ENCODE data around the gene MCM9. TPM values are rescaled to one million over a fixed set of nuclear protein-coding genes. Genes with fewer than 3 reads are reported as not detected.

The MCM9 gene
- total RNA-seq, 1 experiment from 2014 or later, result 18.1 TPM

DNA sequence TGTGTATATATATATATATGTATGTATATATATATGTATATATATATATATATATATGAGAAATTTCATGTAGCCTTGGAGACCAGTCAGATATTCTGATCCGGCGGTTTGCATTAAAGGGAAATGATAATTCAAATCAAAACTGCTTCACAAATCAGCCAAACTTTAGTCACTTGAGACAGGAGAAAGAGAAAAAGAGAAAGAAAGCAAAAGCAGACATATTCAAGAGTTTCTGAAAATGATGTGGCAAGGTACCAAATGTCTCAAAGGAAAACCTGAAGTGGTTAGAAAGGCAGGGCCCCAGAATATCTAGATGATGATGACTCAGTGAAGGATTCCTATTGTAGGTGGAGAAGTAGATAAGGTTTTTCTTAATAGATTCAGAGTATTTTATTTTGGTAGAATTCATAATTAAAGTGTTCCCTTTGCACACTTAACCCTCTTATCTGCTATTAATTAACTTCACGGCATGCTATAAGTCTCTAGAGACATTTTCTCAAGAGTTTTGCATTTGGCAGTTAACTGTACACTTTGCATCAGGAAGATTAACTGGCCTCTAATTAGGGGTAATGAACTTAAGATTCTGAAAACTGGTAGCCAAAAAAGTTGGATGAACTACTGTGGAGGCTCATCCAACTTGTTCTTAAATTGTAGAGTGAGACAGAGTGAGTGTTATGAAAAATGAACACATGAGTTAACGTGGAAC, 91.1 kb downstream of the MCM9 start:
- Histone ChIP-seq H3K4me3 (no peak overlapping the region), H3K36me3 (no peaks in the 10 kb centered on the region; the same call in 1 of the 2 replicates), H3K27ac (no peak overlapping the region; the same call in 1 of the 2 replicates), H3K27me3 (no peaks in the 10 kb centered on the region), H3K9me3 (replicated peaks) (no peaks in the 10 kb centered on the region), H3K4me1 (peaks cover 15% of the 10 kb centered on the region)
- no peak for DNase-seq

DNA sequence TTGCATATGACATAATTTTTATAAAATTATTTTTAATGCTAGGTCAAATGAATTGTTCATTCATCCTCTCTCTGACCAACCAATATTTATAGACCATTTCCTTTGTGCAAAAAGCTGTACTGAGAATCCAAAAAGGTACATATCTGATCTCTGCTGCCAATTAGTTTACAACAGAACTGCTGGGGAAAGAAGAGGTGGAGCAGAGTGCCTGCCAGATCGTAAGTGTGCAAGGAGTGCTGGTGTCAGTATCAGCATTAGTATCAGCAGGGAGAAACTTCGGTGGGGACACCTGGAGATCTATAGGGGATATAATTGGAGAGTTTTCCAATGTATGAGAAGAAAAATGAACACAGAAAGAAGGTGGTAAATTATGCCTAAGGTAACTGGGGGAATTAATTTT, 104.3 kb downstream of the MCM9 start:
- DNase-seq, result no peak
- no peaks in the 10 kb centered on the region for H3K9me3 ChIP-seq (replicated peaks)
- no peaks in the 10 kb centered on the region for H3K4me1 ChIP-seq
- no peak overlapping the region for H3K27ac ChIP-seq
- no peak overlapping the region for H3K4me3 ChIP-seq
- no peaks in the 10 kb centered on the region for H3K27me3 ChIP-seq
- peaks cover 18% of the 10 kb centered on the region for H3K36me3 ChIP-seq

DNA sequence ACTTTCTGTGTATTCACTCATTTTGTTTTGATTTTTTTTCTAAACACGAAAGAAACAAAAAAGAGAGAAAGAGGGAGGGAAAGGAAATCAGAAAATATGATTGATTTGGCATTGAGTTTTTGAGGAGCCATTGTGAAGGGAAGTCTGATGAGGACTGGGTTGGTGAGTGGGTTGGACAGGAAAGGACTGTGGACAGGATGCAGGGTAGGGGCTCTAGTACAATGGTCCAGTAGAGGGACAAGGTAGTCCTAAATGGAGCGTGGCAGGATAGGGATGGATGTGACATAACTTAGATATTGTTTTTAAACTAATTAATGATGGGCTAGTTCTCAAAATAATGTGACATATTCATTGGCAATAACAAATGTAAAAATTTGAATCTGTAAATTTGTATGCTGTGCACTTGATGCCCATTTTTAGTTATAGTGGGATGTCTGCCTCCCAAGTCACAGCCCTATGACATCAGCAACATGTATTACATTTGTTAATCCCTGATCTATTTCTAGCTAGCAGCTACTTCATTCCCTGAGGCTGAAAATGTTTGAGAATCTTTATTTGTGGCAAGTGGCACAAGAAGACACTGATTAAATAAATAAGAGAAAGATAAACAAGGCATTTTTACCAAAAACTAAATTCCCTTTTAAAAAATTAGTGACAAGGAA, 105.0 kb downstream of the MCM9 start:
- DNase-seq, result no peak
- Histone ChIP-seq H3K27me3 (no peaks in the 10 kb centered on the region), H3K4me1 (no peaks in the 10 kb centered on the region), H3K27ac (no peak overlapping the region), H3K9me3 (replicated peaks) (no peaks in the 10 kb centered on the region), H3K4me3 (no peak overlapping the region), H3K36me3 (peaks cover 22% of the 10 kb centered on the region)

DNA sequence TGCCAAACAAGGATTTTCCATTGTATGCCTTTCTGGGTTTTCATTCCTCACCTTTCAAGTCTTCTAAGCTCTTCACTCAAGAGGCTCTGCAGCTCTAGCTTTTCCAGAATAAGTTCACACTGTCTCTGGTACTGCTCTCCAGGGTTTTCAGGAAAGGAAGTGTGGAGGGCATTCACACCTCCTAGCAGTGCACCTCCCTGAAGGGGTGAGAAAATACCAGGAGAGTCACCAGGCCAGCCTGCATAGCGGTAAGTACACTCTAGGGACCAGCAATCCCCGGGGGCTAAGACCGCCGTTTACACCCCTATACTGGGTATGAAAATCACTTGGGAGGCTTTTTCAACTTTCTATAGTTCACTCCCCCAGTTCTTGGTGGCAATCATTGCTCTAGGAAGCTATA, 108.9 kb downstream of the MCM9 start:
- no peaks in the 10 kb centered on the region for H3K27me3 ChIP-seq
- no peak overlapping the region for H3K27ac ChIP-seq
- H3K4me1 ChIP-seq, result no peaks in the 10 kb centered on the region
- no peak for DNase-seq
- peaks cover 44% of the 10 kb centered on the region for H3K36me3 ChIP-seq
- no peak overlapping the region for H3K4me3 ChIP-seq
- H3K9me3 ChIP-seq (replicated peaks), result no peaks in the 10 kb centered on the region

DNA sequence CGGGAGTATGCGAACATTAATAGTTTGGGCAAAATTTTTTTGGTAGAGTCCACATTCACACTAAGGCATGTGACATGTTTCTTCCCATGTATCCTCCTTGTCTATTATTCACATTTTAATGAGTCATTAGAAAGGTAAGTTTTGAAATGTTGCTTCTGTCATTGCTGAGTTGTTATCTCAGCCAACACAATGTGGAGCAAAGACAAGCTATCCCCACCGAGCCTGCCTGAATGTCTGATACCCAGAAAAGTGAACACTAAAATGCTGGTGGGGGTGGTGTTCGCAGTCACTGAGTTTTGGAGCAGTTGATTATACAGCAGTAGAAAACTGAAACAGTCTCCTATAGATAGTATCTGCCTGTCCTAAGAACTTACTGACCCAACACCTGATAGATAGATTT, 109.3 kb downstream of the MCM9 start:
- peaks cover 44% of the 10 kb centered on the region for H3K36me3 ChIP-seq
- no peak for DNase-seq
- H3K4me1 ChIP-seq, result no peaks in the 10 kb centered on the region
- no peak overlapping the region for H3K4me3 ChIP-seq
- H3K9me3 ChIP-seq (replicated peaks), result no peaks in the 10 kb centered on the region
- no peak overlapping the region for H3K27ac ChIP-seq
- H3K27me3 ChIP-seq, result no peaks in the 10 kb centered on the region

DNA sequence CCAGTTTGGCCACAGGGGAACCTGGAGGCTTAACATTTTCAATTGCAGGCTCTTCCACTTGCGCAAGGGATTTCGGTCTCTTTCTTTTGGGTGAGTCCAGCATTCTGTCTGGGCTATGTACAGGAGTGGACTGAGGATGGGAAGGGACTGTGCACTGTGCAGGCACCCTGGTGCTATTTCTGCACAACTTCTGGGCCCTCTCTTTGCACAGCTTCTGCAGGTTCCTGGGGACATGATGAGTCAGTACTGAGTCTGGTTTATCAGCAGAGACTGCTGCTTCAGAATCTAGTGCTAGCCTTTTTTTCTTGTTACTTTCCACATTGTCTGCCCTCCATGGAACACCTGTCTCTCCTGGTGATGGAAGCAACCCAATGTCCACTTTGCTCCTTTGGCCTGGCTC, 119.5 kb downstream of the MCM9 start:
- H3K4me1 ChIP-seq, result no peaks in the 10 kb centered on the region
- no peaks in the 10 kb centered on the region for H3K36me3 ChIP-seq
- DNase-seq, result no peak
- no peak overlapping the region for H3K27ac ChIP-seq
- H3K4me3 ChIP-seq, result no peak overlapping the region
- 0 out of 2 replicates have a peak, but pooled peaks cover 3% of the 10 kb centered on the region for H3K9me3 ChIP-seq (replicated peaks)
- no peaks in the 10 kb centered on the region for H3K27me3 ChIP-seq

DNA sequence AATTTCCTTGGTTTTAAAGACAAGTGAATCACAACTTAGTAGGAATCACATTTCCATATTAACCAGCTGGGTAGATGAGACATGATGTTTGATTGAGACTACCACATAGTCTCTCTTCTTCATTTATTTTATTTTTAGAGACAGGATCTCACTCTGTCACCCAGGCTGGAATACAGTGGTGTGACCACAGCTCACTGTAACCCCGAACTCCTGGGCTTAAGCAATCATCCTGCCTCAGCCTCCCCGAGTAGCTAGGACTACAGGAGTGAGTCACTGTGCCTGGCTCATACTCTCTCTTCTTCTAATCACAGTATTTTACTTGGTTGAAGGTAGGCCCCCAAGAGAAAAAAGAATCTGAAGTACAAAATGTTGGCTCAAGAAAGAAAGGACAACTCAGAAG, 121.2 kb downstream of the MCM9 start:
- Histone ChIP-seq H3K27ac (no peak overlapping the region), H3K4me1 (no peaks in the 10 kb centered on the region), H3K36me3 (no peaks in the 10 kb centered on the region), H3K4me3 (no peak overlapping the region), H3K9me3 (replicated peaks) (no peaks in the 10 kb centered on the region), H3K27me3 (no peaks in the 10 kb centered on the region)
- DNase-seq, result no peak

DNA sequence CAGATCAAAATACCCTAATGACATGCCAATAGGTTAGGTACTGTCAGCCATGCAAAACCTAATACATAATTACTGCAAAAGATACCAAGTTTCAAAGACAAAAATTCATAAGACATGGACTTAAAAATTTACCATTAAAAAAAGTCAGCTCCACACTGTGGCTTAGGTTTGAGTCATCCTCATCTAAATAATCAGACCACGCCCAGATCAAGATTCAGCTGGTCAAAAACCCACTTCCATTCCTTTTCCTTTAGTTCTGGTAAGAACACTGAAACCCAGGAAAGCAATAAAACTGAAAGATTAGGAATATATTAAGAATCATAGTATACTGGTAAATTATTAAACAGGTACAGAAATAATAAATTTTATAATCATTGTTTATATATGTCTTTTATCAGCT, 122.0 kb downstream of the MCM9 start:
- H3K9me3 ChIP-seq (replicated peaks), result no peaks in the 10 kb centered on the region
- no peak for DNase-seq
- no peak overlapping the region for H3K4me3 ChIP-seq
- no peak overlapping the region for H3K27ac ChIP-seq
- H3K27me3 ChIP-seq, result no peaks in the 10 kb centered on the region
- no peaks in the 10 kb centered on the region for H3K4me1 ChIP-seq
- H3K36me3 ChIP-seq, result no peaks in the 10 kb centered on the region

DNA sequence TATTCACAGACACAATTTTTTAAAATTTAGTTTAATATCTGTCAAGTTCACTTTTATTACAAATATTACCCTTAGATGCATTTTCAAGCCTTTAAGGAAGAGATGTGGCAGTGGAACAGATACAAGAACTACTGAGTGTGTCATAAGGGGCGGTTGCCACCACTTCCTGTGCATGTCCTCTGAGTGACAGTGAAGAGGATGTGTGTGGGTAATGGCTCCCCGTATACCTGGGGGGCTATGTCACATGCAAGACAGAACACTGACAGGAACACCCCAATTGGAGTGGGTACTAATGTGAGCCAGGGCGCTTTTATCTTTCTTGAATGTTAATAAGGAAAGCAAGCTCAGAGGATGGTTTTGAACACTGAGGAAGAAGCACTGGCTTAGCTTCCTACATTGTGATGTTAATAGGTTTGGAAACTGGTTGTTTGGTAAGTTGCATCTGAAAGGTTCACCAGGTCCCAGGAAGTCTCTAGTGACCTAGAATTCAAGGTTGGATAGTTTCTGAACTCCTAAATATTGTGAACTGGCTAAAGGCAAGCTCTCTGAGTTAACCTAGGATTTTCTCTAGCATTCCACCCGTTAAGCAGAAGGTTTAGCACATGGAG, 124.4 kb downstream of the MCM9 start:
- Histone ChIP-seq H3K27me3 (no peaks in the 10 kb centered on the region), H3K27ac (no peak overlapping the region), H3K4me3 (no peak overlapping the region), H3K9me3 (replicated peaks) (no peaks in the 10 kb centered on the region), H3K36me3 (no peaks in the 10 kb centered on the region), H3K4me1 (no peaks in the 10 kb centered on the region)
- DNase-seq, result no peak

DNA sequence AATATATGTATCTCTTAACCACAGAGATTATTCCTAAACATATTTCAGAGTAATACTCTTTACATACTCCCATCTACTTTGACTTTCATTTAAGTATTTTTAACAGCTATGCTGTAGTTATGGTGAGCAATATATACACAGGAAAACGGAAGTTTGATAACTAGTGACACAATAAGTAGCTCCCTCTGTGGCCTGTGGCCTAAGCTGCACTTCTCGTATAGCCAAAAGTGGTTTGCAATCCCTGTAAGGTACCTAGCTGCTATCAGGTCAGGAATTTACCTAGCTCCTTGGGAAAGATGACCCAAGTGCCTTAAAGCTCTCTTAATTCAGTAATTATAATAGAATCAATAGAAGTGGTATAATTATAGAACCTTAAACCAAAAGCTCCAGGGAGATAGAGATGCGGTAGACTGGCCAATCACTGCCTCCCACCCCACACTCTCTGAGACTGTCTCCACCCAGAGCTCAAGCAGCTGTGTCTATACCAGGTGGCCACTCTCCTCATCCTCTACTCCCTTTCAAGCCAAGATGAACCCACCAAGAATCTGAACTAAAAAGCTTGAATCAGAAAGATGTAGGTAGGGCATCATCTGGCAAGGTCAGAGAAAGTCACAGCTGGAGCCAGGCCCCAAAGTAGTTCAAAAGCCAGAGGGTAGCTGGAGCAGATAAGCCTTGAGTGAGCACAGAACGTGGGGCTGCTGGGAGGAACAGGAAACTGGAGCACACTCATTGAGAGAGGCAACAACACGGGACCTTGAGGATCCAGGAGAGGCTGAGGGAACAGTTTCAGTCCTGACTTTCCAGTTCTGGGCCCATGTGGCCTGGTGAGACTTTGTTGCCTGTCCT, 125.9 kb downstream of the MCM9 start:
- Histone ChIP-seq H3K27me3 (no peaks in the 10 kb centered on the region), H3K27ac (no peak overlapping the region), H3K4me1 (no peaks in the 10 kb centered on the region), H3K9me3 (replicated peaks) (no peaks in the 10 kb centered on the region), H3K36me3 (no peaks in the 10 kb centered on the region), H3K4me3 (no peak overlapping the region)
- no peak for DNase-seq

DNA sequence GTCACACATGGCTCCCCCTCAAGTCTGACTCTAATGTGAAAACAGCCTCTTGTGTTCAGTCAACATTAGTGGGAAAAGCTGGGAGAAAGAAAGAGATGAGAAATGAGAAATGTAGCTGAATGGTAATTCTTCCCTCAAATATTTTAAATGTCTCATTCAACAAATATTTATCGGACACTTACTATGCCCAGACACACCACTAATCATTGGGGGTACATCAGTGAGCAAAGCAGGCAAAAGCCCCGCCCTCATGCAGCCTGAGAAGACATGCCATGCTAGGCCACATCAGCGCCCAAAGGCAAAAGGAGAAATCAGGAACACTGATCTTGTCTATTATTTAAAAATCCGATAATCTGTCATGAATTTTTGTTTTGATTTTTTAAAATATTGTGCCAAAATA, 130.9 kb downstream of the MCM9 start:
- Histone ChIP-seq H3K4me1 (no peaks in the 10 kb centered on the region), H3K27ac (no peak overlapping the region), H3K4me3 (no peak overlapping the region), H3K27me3 (no peaks in the 10 kb centered on the region), H3K9me3 (replicated peaks) (peaks cover 3% of the 10 kb centered on the region; the same call in 1 of the 2 replicates), H3K36me3 (no peaks in the 10 kb centered on the region)
- DNase-seq, result no peak

DNA sequence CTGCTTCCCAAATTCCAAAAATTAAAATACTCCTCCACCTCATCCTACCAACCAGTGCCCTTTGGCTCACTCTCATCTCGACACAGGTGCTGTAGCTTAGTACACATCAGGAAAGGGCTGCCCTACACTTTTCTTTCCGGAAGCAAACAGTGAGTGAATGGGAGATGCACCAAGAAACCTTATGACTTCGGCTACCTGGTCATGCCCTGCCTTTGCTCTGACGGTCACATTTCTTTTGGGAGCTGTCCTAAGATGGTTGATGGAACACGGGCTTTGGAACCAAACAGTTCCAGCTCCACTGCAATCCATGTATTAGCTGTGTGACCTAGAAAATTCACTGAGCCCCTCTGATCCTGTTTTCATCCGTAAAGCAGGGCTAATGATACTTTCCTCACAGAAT, 133.7 kb downstream of the MCM9 start:
- Histone ChIP-seq H3K4me3 (no peak overlapping the region), H3K27ac (no peak overlapping the region), H3K4me1 (no peaks in the 10 kb centered on the region), H3K9me3 (replicated peaks) (peaks cover 9% of the 10 kb centered on the region; the same call in 1 of the 2 replicates), H3K27me3 (no peaks in the 10 kb centered on the region), H3K36me3 (no peaks in the 10 kb centered on the region)
- no peak for DNase-seq

DNA sequence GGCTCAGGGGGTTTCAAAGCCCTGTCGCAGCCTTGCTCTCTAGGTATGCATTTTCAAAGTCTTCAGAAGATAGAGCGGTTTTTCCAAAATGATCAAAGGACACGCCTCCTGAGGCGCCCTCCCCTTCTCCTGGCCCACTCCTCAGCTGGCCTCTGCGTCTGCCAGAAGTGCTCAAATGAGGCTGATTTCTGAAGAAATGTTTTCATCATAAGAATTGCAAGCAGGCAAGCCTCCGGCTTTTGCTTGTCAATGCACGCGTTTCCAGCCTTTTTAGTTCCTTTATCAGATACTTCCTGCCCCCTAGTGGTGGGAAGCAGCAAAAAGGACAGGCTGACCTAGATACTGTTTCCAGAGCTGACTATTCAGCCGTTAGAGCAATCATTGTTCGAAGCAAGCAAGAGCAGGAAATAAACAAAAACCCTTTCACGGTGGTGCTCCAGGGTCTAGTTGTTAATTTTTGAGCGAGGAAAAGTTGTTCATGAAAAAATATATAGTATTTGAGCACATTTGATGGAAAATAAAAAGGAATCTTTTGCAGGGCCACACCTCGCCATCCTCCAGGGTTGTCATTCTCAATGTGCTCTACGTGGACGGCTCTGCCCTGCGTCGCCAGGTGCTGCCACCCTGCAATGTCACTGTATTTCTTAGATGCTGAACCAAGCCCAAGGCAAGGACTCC, 134.4 kb downstream of the MCM9 start:
- H3K36me3 ChIP-seq, result no peaks in the 10 kb centered on the region
- H3K27ac ChIP-seq, result no peak overlapping the region
- peaks cover 9% of the 10 kb centered on the region; the same call in 1 of the 2 replicates for H3K9me3 ChIP-seq (replicated peaks)
- H3K4me3 ChIP-seq, result no peak overlapping the region
- no peaks in the 10 kb centered on the region for H3K4me1 ChIP-seq
- peak; percentile 86 to 91 for DNase-seq
- H3K27me3 ChIP-seq, result no peaks in the 10 kb centered on the region

DNA sequence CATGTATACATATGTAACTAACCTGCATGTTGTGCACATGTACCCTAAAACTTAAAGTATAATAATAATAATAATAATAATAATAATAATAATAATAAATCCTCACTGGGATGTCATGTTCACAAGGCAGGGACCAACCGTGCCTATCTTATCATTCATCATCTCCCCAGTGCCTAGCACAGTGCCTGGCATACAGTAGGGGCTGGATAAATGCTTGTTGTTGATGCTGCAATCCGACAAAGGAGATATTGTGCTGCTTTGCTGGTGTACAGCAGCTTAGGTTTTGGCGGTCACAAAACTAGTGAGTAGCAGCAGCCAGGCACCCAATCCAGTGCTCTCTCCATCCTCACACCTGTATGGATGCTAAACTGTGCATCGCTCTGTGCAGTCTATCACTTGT, 135.1 kb downstream of the MCM9 start:
- Histone ChIP-seq H3K36me3 (no peaks in the 10 kb centered on the region), H3K4me3 (no peak overlapping the region), H3K27ac (no peak overlapping the region), H3K9me3 (replicated peaks) (peaks cover 9% of the 10 kb centered on the region; the same call in 1 of the 2 replicates), H3K27me3 (no peaks in the 10 kb centered on the region), H3K4me1 (no peaks in the 10 kb centered on the region)
- no peak for DNase-seq

All from SJCRH30 (cell line).